NCI-H2196 treated with DMSO at 0.1 percent for 48 hours (cell line): ENCODE results near the gene CCDC74B.
"Not testable (repeated sequence)": the region's sequence is repeated elsewhere in the genome, so short reads cannot be mapped to it uniquely, and the experiment has no call there.

Experiments
- DNase-seq: peaks from one replicate; lab custom pipeline; 2025; ENCODE audit not compliant: unreplicated experiment; lab: John Stamatoyannopoulos, UW

Gene CCDC74B

DNA sequence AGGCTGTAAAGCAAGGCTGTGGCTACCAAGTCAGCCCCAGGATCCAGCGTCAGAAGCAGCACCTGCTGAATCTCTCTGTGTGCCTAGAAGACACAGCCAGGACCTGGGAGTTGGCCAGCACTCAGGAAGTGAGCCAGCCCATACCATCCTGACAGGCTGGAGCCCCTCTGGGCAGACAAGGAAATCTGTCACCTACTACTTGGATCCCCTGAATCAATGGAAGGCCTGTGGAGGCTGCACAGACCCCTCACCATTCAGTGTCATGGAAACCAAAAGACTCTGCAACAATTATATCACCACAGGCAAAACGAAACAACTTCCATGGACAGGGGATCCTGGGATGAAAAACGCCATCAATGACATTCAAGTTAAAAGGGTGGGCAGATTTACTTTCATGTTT, 21.7 kb upstream of the CCDC74B start:
- not testable (repeated sequence) for DNase-seq

DNA sequence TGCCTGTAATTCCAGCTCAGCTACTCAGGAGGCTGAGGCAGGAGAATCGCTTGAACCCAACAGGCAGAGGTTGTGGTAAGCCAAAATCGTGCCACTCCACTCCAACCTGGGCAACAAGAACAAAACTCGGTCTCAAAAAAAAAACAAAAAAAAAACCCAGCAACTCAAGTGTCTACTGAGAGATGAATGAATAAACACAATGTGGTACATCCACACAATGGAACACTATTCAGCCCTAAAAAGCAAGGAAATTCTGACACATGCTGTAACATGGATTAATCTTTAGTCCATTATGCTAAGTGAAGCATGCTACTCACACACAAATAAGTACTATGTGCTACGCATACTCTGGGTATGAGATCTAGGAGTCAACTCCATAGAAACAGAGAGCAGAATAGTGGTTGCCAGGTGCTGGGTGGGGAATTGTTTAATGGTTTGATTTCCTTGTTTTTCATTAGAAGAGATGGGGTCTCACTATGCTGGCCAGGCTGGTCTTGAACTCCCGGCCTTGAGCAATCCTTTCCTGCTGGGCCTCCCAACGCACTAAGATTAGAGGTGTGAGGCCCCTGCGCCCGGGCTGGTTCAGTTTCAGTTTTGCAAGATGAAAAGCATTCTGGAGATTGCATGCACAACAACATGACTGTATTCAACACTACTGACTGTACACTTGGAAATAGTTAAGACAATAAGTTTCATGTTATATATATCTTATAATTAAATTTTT, 20.5 kb upstream of the CCDC74B start:
- no peak for DNase-seq

GRCh38 chr2:130162968-130163367, 18.1 kb upstream of the CCDC74B start:
- no peak for DNase-seq

- DNase-seq, result not testable (repeated sequence)
These were observed 17.6 kb upstream of the CCDC74B start for GRCh38 chr2:130162486-130162885.

DNA sequence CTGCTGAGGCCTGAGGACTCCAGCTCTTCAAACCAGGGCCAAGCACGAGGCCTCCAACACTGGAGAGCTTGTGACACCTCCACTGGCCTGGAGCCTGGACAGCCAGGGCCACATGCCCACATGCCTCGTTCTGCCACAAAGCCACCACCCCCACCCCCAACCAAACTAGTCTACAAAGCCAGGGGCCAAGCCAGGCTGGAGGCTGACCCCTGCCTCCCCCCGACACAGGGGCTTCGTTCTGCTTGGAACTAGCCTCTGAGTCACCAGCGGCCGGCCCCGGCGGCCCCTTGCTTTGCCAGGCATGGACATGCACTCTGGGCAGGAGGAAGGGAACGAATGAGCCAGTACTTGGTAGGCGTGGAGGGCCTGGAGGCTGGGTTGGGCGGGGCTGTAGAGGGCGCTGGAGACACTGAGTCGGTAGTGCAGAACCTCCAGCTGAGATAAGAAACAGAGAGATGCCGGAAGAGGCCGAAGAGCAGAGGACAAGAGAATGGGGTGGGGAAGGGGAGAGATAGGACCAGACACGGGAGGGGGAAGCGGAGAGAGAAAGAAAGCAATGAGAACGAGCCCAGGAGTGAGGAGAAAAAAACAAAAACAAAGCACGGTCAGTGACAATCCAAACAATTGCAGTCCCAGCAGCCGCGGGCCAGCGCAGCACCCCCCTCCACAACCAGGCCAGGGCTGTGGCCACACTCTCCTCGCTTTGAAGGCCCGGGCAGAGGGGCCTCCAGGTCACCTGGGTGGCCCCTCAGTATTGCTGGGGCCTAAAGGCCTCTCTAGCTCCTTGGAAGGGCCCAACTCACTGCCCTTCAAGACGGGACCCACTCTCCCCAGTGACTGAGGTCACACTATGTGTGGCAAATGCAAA, 16.2 kb upstream of the CCDC74B start:
- not testable (repeated sequence) for DNase-seq

DNA sequence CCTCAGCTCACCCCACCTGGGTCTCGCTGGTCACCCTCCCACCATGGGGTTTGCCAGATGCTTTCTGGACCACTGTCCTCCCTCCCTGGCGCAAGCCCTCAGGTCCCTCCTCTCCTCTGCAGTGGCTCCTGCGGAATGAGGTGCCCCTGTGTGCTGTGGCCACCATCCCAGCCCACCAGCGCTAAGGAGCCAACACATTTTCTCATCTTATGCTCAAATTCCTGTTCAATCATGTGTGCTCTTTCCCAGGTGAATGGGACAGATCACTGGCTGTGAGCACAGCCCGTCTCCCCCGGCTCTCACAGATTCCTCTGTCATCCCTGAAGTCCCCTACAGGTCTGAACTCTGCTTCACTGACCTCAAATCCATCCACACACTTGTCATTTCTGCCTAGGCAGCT, 15.2 kb upstream of the CCDC74B start:
- no peak for DNase-seq

DNA sequence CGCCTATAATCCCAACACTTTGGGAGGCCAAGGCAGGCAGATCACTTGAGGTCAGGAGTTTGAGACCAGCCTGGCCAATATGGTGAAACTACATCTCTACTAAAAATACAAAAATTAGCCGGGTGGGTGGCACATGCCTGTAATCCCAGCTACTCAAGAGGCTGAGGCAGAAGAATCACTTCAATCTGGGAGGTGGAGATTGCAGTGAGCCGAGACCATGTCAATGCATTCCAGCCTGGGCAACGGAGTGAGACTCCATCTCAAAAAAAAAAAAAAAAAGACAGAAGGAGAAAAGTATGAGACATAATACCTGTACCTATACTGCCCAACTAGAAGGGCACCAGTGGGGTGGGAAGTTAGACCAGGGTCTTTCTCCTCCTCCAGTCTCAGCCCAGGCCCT, 14.5 kb upstream of the CCDC74B start:
- not testable (repeated sequence) for DNase-seq

DNA sequence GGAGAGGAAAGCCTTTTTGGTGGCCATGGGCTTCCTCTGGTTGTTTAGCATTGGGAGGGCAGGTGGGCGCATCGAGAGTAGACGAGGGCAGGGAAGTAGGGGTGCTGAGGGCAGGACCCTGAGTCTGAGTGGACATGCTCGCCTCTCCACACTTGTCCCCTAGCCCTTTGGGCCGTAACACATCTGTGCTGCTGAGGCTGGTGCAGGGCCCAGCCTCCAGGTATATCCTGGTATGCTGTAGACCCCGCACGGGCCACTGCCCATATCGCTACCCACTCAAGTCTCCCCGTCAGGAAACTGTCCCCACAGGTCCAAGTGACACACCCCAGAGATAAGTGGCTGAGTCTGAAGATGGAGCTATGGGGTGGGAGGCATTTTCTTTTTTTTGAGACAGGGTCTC, 13.7 kb upstream of the CCDC74B start:
- DNase-seq, result no peak

- not testable (repeated sequence) for DNase-seq
These were observed 13.1 kb upstream of the CCDC74B start for GRCh38 chr2:130157825-130158514.

DNA sequence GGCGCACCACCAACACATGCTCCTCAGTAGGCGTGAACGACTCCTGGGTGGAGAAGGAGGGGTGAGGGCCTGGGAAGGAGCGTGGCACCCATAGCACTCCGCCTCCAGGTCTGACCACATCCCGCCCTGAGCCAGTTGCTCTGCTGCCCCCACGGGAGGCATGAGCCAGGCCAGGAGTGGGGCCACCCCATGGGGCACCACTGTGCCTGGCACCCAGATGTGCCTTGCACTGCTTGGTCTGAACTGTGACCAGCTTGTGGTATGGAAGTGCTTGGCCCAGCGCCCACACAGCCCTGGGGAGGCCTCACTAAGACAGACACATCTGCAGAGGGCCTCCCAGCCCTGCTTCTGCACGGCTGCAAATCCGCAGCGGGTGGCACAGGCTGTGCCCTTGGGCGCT, 12.4 kb upstream of the CCDC74B start:
- peak; percentile 53 for DNase-seq

GRCh38 chr2:130156624-130157004, 11.7 kb upstream of the CCDC74B start:
- DNase-seq, result no peak

- DNase-seq, result peak; percentile 63
These were observed 11.2 kb upstream of the CCDC74B start for GRCh38 chr2:130155956-130156623.

- DNase-seq, result no peak
These were observed 10.2 kb upstream of the CCDC74B start for GRCh38 chr2:130154773-130155765.

DNA sequence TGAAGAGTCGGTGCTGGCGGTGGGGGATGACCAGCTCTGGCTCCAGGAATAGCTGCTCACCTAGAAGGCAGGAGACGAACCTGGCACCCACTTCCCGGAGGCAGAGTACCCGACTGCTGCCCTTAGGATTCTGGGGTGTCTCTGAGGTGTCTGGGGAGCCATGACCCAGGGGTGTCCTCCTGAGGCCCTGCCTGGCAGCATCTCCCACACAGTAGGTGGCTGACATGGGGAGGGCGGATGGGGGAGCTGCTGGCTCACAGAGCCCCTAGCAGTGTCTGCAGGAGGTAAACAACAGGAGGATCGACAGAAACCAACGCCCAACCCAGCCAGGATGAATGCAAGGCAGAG, 9.5 kb upstream of the CCDC74B start:
- DNase-seq, result not testable (repeated sequence)

DNA sequence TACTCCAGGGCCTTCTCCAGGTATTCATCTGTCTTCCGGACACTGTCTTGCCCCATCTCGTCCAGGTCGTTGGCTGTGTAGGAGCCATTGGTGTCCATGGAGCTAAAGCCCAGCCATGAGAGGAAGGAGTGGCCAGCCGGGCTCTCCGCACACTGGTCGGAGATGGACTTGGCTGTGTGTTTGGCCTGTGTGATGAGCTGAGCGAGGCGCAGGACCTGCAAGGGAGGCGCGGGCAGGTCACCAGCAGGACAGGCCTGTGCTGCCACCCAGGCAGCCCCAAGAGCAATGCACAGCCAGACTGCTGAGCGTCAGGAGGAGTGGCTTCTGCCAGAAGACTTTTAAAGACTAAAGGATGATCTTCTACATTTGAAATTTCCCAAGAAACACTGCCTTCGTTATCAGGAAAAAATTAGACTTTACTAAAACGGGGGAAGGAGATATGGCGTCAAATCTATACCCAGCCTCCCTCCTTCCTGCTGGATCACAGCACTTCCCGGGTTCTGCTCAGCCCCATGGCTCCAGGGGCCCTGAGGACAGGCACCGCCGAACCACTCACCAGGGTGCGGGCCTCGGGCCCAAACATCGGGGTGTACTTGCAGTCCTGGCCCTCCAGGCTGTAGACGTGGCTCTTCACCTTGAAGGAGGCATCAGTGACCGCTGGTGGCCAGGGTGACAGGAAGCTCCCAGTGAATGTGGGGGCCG, 9.0 kb upstream of the CCDC74B start:
- not testable (repeated sequence) for DNase-seq

- no peak for DNase-seq
These were observed 8.1 kb upstream of the CCDC74B start for GRCh38 chr2:130152816-130153595.

GRCh38 chr2:130152136-130152815, 7.4 kb upstream of the CCDC74B start:
- DNase-seq, result not testable (repeated sequence)

GRCh38 chr2:130151145-130151512, 6.2 kb upstream of the CCDC74B start:
- DNase-seq, result not testable (repeated sequence)
